Mesenteric fat pad (tissue), 1 donor: Measurements from ENCODE around the gene CLEC18C. TPM values are rescaled to one million over a fixed set of nuclear protein-coding genes. Genes with fewer than 3 reads are reported as not detected.
"Not testable (repeated sequence)": the region's sequence is repeated elsewhere in the genome, so short reads cannot be mapped to it uniquely, and the experiment has no call there.

ENCODE experiments used
- DNase-seq: peaks from one replicate; pipeline ENCODE4 v3.0.0-alpha.2; 2020; ENCODE audit warnings: low spot score
- total RNA-seq: library from RNA; stranded (reverse); fragmentation: NEBNext Ultra II Directional; extraction: Animal tissue kit (Norgen Biotek cat#: 25700); gene quantifications from one replicate; pipeline ENCODE4 v1.2.1, GENCODE V29; 2021
- donor health status: DM: yes; HTN: yes; CAD: no.

The CLEC18C gene
- total RNA-seq, 1 donor from 2014 or later: not detected

DNA sequence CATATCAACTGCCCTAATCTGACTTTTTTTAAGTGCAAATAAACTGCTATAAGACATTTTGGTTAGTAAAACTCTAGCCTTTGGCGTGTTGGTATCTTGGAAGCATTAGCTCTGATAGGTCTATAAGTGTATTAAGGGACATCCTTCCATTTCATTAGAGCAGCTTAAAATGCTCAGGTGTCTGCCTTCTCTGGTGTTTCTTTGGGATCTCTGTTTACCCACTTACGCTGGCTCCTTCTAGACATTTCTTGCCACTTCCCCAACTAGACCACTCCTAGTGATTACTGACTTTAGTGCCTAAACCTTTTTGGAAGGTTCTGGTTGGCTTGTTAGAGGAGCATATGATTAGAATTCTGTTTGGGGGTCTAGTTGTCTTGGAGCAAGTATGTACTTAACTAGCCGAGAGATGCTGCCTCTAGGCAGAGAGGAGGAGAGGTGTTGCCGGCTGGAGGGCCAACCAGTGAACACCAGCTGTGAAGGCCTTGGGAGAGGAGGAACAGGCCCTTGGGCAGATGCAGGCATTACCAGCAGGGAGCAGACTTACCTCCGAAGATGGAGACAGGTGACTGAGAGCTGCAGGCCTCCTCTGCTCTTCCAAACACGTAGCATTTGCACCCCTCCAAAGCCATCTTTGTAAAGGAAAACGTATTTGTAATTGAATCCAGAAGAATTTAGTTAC lies 15.2 kb upstream of the CLEC18C start:
- peak; percentile 90 for DNase-seq

DNA sequence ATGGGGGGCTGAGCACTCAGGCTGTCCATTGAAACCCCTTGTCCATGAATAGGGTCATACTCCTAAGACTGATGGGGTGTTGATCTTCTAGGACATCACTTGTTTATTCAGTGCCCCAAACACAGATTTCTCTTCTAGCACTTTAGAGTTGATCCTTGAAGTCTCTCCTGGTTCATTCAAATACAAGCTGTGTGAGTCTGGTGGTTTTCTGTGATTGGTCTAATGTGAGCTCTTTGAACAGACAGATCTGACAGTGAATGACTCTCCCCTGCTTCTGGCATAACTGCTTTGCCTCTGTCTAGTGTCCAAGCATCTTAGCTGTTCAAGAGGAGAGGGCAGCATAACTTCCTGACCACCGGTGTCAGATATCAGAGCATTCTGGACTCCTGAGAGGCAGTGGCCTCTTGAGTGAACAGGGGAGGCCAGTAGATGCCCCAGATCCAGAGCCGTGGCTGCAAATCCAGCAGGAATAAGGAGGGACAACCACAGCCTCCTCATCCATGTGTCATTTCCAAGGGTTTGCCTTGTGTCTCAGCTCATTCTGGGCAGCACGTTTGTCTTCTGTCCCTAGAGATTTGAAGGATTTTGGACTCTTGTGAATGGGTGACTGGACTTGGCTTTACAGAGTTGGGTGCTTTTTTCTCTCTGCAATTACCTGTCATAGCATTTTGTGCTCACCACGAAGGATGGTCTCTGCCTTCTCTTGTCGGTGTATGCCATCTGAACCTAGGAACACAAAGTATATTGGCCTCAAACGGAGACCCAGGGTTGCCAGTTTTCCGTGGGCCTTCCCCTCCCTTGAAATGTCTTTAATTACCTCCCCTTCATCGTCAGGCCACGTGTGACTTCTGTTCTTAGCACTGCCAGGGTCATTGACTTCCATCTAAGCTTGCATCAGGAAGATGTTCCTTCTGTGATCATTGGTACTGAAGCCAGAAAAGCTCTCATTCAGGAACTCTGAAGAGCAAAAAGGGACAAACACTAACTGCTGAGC lies 13.9 kb upstream of the CLEC18C start:
- DNase-seq: peak; percentile 89

DNA sequence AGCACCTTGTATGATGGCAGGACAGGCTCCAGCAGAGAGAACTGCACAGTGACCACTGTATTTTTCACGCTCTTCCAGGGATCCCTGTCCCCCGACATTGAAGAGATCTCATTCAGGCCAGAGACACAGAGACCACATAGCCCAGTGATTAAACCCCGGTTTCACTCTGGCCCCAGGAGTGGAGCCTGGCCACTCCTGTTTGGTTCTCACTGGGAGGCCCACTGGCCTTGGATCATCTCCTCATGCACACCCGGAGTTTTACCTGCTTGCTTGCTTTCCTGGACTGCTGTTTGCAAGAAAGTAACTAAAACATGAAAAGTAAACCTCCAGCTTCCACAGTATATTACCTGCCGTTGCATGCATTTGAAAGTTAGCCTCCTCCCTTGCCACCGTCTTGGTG lies 13.2 kb upstream of the CLEC18C start:
- peak; percentile 88 for DNase-seq

DNA sequence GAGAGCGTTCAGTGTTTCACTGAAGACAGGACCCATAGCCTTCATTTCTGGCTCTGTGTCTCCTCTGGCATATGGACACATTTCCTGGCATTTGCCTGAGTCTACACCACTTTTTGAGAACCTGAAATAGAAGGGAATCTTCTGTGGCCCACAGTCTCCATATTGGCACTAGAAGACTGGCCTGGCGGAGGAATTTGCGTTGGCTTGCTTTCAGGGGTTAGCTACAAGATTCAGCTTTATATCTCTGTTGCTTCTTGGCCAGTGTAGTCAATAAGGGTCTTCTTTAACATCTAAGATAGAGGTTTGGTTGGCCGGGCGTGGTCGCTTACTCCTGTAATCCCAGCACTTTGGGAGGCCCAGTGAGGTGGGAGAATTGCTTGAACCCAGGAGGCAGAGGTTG lies 12.8 kb upstream of the CLEC18C start:
- peak; percentile 90 for DNase-seq

DNA sequence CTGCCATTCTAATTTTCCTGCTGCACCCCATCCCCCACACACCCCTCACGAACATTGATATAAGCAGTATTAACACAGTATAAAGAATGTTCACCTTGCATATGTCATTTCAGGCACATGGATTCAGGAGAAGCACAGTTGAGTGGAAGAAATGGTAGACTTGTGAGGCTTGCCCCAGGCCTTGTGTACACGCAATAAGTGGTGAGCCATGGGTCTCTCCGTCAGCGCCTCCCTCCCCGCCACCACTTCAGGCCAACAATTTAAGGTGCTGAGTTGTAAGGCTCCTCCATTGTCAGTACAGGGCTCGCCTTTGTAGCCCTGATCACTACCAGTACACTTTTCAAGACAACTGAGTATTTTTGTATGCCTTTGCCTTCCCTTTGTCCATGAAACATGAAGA lies 12.2 kb upstream of the CLEC18C start:
- peak; percentile 90 for DNase-seq

DNA sequence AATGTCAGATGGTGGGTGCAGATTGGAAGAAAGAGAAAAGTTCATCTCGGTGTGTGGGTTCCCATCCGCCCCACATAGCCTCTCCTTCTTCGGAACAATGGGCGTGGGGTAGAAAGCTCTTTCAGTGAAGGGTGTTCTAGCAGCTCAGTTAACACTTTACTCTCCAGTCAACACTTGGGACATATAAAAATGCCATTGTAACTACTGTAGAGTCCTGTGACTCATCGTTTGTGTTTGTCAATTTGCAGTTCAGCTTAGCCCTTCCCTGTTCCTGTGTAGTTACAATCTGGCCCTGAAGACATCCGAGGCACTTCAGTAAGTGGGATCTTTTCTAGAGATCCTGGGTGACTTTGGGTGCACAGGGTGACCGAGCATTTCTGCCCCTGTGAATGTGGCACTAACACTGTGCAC lies 11.5 kb upstream of the CLEC18C start:
- DNase-seq: peak; percentile 90

DNA sequence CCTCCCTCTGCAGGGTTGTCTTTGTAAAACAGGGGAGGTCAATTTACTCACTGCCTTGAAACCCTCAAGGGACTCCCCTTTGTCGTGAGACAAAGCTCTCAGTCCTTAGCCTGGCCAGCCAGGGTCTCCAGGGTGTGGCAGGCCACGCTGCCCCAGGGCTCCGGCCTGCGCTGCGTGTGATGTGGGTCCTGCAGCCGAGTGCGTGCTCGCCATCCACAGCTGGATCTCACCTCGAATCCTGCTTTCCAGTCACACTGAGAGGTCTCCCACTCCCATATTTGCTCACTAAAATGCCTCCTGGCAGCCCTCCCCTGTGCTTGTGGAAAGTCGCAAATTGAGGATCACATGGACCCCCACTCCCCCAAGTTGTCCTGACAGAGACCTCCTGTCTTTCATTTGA lies 10.0 kb upstream of the CLEC18C start:
- peak; percentile 91 for DNase-seq

DNA sequence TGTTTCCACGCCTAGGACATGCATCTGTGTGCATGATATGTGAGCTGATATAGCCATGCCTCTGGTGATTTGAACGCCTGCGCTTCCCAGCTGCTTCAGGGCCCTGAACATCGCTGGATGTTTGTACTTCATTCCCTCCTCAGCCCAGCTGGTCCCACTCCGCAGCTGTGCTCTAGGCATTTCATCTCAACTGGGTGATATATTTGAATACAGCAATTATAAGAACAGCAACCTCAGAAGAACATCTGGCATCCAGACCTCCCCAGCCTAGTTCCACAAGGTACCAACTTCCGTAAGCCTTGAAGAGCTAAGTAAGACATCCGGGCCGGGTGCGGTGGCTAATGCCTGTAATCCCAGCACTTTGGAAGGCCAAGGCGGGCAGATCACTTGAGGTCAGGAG lies 6.9 kb upstream of the CLEC18C start:
- DNase-seq: not testable (repeated sequence)

DNA sequence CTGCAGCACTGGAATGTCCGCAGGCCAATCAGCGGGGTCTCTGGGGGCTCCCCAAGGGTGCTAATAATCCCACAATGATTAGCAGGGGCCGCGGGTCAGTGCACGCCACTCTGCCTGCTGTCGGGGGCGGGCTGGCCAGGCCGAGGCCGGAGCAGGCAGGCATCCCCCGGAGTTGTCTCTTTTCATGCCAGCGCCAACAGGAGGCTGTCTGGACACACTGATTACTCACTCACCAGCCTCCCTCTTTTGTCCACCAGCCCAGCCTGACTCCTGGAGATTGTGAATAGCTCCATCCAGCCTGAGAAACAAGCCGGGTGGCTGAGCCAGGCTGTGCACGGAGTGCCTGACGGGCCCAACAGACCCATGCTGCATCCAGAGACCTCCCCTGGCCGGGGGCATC lies 329 bp downstream of the CLEC18C start:
- DNase-seq: not testable (repeated sequence)

DNA sequence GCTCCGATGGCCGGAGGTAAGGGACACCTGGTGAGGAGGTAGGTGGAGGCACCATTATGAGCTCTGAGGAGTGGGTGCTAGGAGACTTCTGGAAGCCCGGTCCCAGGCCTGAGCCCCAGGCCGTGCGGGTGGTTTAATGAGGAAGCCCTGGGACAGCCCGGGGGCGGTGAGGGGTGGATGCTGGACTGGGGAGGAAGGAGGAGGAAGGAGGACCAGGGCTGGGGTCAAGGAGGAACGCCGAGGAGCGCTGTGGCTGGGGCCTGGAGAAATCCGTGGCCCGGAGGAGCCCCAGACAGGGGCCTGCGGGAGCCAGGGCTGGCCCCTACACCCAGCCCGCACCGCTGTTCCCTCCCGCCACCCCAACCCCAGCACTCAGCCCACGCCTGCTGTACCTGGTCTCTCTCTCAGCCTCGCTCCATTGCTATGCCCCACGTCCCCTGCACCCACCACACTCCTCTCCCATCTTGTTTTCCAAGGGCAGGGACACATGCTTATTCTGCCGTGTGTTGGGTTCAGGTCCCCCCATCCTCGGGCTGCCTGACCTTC lies 873 bp downstream of the CLEC18C start:
- DNase-seq: not testable (repeated sequence)

DNA sequence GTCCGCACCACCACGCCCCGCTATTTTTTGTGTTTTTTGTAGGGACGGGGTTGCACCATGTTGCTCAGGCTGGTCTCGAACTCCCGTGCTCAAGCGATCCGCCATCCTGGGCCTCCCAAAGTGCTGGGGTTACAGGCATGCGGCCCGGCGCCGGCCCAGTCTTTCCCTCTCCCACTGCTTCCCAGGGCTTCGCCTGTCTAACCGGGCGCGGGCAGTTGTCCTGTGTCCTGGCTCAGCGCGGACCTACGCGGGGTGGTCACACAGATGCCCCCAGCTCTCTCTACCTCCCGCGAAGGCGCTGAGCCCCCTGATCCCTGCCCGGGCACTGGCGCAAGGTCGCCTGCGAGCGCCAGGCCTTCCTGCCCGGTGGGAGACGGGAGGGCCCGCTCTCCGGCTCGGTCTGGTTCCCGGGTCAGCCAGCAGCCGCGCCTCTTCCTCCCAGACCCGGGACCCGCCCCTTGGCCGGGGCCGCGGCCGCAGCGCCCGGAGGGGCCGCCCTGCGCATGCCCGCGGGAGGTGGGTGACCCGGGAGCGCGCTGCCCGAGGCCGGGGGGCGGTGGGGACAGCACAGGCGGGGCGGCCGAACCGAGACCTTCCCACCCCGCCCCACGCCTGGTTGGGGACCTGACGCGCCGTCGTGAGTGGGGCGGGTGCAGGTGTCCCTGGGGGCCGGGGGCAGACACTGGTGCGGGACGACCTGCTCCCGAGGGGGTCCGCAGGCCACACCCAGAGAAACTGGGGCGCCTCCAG lies 14.4 kb downstream of the CLEC18C start:
- not testable (repeated sequence) for DNase-seq

DNA sequence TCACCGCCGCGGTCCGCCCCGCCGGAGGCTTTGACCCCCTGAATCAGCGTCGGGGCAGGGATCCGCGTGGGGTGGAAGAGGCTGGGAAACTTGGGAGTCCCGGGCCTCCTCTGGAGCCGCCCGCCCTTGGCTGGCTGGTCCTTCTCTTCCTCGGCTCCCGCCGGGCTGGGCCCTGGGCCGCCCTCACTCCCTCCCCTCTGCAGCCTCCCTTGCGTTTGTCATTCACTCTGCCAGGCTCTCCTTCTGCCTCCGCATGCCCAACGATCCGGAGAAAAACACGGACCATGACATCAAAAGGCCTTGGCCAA lies 15.0 kb downstream of the CLEC18C start:
- DNase-seq: not testable (repeated sequence)

DNA sequence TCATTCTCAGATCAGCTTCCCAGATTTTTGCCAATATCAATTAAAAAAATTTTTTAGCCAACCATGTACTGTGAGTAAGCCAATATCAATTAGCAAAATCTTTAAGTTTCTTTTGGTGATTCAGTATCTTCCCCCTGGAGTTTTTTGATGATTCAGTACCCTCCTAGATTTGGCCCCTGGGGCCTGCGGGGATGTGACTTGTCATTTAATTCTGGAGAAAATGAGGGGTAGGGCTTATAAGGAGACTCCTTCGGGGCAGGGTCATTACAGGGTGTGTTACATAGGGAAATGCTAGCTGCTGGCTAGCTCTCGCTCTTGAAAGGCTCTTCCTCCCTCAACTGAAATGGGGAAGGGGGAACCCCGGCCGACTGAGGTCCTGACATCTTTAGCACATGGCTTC lies 17.0 kb downstream of the CLEC18C start:
- not testable (repeated sequence) for DNase-seq

DNA sequence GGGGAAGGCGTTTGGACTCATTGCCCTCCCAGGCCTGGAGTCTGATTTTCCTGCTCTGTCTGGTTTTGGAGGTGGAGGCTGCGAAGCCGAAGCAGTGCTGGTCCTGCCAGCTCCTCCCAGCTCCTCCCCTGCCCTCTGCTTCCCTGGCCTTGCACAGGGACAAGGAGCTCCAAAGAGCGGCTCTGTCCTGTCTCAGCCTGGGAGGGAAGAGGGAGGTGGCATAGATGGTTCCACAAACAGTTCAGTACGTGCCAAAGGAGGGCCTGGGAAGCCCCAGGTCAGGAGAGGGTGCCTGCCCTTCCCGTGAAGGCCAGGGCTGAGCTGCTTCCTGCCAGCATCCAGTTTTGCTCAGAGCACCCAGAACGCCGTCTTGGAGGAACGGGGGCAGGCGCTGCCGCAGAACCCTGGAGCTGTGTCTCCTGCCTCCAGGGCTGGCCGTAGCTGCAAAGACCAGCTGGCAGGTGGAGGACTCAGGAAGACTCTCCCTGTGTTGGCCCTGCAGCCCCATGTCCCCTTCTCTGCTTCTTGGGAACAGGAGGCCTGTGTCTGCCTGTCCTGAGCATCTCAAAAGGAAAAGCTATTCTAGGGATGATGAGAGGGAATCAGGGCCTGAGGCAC lies 23.2 kb downstream of the CLEC18C start:
- DNase-seq: not testable (repeated sequence)

DNA sequence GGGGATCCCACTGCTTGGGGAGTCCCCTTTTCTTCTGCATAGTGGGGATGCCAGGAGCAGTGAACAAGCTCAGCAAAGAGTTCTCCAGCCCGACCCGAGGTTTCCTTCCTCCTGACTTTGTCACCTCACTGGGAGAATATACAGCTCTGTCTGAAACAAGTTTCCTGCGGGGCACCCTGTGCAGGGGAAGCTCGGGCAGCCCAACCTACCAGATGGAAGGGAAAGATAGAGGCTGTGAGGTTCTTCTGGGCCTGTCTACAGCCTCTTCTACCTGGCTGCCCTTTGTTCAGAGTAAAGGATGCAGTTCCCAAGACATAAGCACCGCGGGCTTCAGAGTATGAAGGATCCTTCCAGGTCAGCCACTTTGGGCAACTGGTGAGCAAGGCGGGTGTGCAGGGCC lies 24.0 kb downstream of the CLEC18C start:
- not testable (repeated sequence) for DNase-seq

DNA sequence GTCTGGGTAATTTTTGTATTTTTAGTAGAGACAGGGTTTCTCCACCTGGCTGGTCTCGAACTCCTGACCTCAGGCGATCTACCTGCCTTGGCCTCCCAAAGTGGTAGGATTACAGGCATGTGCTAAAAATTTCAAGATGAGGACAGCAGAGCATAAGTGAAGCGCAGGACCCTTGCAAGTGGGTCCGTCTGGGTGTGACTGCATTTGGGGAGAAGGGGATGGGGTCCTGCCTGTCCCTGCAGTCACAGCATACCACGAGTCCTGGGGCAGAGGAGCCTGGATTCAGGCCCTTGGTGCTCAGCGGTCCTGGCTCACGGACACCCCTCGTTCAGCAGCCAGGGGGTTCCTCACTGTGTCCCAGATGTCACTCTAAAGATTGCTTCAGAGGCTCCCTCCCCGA lies 24.6 kb downstream of the CLEC18C start:
- DNase-seq: not testable (repeated sequence)

DNA sequence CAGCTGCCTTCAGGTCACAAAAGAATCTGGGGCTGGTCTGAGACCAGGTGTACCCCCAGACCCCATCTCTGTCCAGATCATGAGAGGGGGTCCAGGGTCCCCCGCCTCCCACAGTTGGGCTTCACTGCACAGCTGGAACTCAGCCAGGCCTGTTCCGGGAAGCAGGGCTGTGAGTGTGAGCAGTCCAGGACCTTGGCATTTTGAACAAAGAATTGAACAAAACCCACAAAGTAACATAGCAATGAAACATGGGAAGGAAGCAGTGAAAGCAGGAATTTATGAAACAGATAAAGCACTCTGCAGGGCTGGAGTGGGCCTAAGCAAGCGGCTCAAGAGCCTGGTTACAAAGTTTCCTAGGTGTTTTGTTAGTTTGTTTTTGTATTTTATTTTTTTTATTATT lies 25.1 kb downstream of the CLEC18C start:
- DNase-seq: not testable (repeated sequence)

DNA sequence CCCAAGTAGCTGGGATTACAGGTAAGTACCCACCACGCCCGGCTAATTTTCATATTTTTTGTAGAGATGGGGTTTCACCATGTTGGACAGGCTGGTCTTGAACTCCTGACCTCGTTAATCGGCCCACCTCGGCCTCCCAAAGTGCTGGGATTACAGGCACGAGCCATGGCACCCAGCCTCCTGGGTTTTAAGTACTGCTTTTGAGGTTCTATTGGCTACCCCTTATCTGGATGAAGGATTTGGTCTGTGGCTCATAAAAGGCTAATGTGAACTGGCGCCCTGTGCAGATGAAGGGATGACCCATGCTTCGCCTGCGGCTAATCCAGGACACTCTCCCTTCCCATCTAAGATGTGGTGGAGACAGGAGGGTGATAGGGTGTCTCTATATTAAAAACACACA lies 25.6 kb downstream of the CLEC18C start:
- not testable (repeated sequence) for DNase-seq

DNA sequence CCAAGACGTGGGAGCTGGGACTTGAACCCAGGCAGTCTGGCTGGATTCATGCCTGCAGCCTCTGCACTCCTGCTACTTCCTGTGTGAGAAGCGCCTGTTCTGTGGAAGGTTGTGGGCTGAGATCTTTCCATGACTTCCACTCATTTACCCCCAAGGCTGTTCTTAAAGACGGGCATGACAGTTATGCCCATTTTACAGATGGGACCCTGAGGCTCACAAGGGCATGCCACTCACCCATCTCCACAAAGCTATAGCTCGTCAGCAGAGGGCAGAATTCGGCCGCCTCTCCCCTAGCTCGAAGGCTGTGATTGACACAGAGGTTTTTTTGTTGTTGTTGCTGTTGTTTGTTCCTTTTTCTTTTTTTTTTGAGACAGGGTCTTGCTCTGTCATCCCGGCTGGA lies 26.5 kb downstream of the CLEC18C start:
- DNase-seq: not testable (repeated sequence)

DNA sequence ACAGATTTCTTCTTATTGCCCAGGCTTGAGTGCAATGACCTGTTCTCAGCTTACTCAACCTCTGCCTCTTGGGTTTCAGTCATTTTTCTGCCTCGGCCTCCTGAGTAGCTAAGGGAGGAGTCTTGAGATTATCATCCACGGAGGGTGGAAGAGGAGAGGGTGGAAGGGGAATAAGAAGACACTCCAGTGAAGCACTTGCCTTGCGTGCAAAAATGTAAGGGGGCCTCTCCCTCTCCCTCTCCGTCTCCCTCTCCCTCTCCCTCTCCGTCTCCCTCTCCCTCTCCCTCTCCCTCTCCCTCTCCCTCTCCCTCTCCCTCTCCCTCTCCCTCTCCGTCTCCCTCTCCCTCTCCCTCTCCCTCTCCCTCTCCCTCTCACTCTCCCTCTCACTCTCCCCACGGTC lies 29.9 kb downstream of the CLEC18C start:
- DNase-seq: not testable (repeated sequence)

DNA sequence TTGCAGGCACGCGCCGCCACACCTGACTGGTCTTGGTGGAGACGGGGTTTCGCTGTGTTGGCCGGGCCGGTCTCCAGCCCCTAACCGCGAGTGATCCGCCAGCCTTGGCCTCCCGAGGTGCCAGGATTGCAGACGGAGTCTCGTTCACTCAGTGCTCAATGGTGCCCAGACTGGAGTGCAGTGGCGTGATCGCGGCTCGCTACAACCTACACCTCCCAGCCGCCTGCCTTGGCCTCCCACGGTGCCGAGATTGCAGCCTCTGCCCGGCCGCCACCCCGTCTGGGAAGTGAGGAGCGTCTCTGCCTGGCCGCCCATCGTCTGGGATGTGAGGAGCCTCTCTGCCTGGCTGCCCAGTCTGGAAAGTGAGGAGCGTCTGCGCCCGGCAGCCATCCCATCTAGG lies 30.4 kb downstream of the CLEC18C start:
- DNase-seq: not testable (repeated sequence)
